Fibroblast of lung (primary cell): ENCODE results near the gene GSC2. TPM values are rescaled to one million over a fixed set of nuclear protein-coding genes. Genes with fewer than 3 reads are reported as not detected.

ENCODE experiments used
- DNase-seq, 2 donors: peaks; one replicate each; pipeline versions ENCODE4 v3.0.0 to v3.0.0-alpha.2; 2010; ENCODE audit warnings: low read depth in 2 of 2
- H2AFZ ChIP-seq: 2 replicates; pipeline ENCODE4 v1.5.1; 2012; ENCODE audit warnings: low read length, control low read depth, inconsistent platforms
- H3K27ac ChIP-seq: 2 replicates; pipeline ENCODE4 v1.5.1; 2011; ENCODE audit warnings: low read length, control low read depth; ENCODE audit not compliant: insufficient read depth
- H3K27me3 ChIP-seq: 2 replicates; pipeline ENCODE4 v1.5.1; 2011; ENCODE audit warnings: mild to moderate bottlenecking, low read length; ENCODE audit not compliant: control insufficient read depth, insufficient read depth
- H3K36me3 ChIP-seq: 2 replicates; pipeline ENCODE4 v1.5.1; 2011; ENCODE audit warnings: low read length; ENCODE audit not compliant: control insufficient read depth, insufficient read depth
- H3K4me1 ChIP-seq: 2 replicates; pipeline ENCODE4 v1.5.1; 2011; ENCODE audit warnings: low read length; ENCODE audit not compliant: control insufficient read depth, insufficient read depth; ENCODE audit errors: extremely low read depth
- H3K4me2 ChIP-seq: 2 replicates; pipeline ENCODE4 v1.5.1; 2011; ENCODE audit warnings: low read length, control low read depth; ENCODE audit not compliant: insufficient read depth; ENCODE audit errors: extremely low read depth
- H3K4me3 ChIP-seq, 4 experiments: fragments of 200-600 bp in 1 of 4; sonication (generic) in 1 of 4; replicated peaks in 1 of 4; 2 replicates each; pipeline ENCODE4 v1.5.1; 2011 to 2016; ENCODE audit warnings: low read length in 4 of 4, low read depth in 3 of 4, mild to moderate bottlenecking in 3 of 4, control low read depth in 2 of 4, inconsistent platforms in 1 of 4, mixed read lengths in 1 of 4; ENCODE audit not compliant: insufficient read depth in 1 of 4; ENCODE audit errors: control extremely low read depth in 1 of 4
- H3K79me2 ChIP-seq: 2 replicates; pipeline ENCODE4 v1.5.1; 2012; ENCODE audit warnings: mild to moderate bottlenecking, low read length, inconsistent platforms; ENCODE audit not compliant: control insufficient read depth, insufficient read depth
- H3K9ac ChIP-seq: 2 replicates; pipeline ENCODE4 v1.5.1; 2011; ENCODE audit warnings: mild to moderate bottlenecking, low read length, control low read depth; ENCODE audit not compliant: insufficient read depth
- H3K9me3 ChIP-seq: 2 replicates; pipeline ENCODE4 v1.5.1; 2012; ENCODE audit warnings: low read depth, low read length; ENCODE audit not compliant: control insufficient read depth, insufficient read depth
- H4K20me1 ChIP-seq: 2 replicates; pipeline ENCODE4 v1.5.1; 2011; ENCODE audit warnings: low read length; ENCODE audit not compliant: control insufficient read depth, insufficient read depth; ENCODE audit errors: extremely low read depth
- EZH2 ChIP-seq: IDR thresholded peaks from 2 replicates; pipeline ENCODE4 v1.5.1; 2012; ENCODE audit warnings: low read length, control low read depth, mild to moderate bottlenecking; ENCODE audit errors: missing control alignments
- polyA plus RNA-seq, 2 donors: library from polyadenylated mRNA; depleted of rRNA in 1 of 2; stranded (reverse) in 1 of 2; unstranded in 1 of 2; fragments of >200 nt; gene quantifications; 2 replicates each; pipeline ENCODE4 v1.2.1, GENCODE V29; 2011 to 2012; ENCODE audit warnings: missing spikeins in 1 of 2
- total RNA-seq: library from RNA; depleted of rRNA; stranded (reverse); fragments of >200 nt; gene quantifications from 2 replicates; pipeline ENCODE4 v1.2.1, GENCODE V29; 2014
- TF ChIP-seq, protein P1 (sequence below), 2 donors: IDR thresholded peaks in 1 of 2; conservative IDR thresholded peaks in 1 of 2; 1 replicate in 1 of 2; 2 replicates in 1 of 2; pipeline ENCODE4 v1.5.1; 2011 to 2012; ENCODE audit warnings: low read length in 2 of 2, control low read depth in 1 of 2, inconsistent platforms in 1 of 2, low read depth in 1 of 2, mild to moderate bottlenecking in 1 of 2

The GSC2 gene
- total and polyA plus RNA-seq, 2 donors (not counting 1 experiment from before 2014, with no cell fraction given), result not detected

DNA sequence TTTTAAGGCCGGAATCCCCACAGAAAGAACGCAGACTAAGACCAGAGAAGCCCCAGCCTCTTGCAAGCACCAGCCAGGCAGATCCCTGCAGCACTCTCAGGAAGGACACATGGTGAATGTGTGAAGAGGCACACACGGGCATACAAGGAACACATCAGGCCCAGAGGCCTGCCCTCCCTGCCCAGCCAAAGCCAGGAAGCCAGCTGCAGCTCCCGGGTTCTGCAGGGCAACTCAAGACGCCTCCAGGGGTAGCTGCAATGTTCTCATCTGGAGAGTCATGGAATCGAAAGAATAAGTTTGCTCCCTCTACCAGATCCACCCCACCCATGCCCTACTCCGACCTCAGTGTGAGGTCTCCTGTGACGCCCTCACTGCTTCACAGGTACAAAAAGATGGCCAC is 30.1 kb downstream of the GSC2 start:
- H4K20me1 ChIP-seq, result peaks cover 2% of the 10 kb centered on the region
- H3K4me1 ChIP-seq, result peaks cover 4% of the 10 kb centered on the region
- H3K36me3 ChIP-seq, result peaks cover 6% of the 10 kb centered on the region
- TF ChIP-seq, protein P1, sequence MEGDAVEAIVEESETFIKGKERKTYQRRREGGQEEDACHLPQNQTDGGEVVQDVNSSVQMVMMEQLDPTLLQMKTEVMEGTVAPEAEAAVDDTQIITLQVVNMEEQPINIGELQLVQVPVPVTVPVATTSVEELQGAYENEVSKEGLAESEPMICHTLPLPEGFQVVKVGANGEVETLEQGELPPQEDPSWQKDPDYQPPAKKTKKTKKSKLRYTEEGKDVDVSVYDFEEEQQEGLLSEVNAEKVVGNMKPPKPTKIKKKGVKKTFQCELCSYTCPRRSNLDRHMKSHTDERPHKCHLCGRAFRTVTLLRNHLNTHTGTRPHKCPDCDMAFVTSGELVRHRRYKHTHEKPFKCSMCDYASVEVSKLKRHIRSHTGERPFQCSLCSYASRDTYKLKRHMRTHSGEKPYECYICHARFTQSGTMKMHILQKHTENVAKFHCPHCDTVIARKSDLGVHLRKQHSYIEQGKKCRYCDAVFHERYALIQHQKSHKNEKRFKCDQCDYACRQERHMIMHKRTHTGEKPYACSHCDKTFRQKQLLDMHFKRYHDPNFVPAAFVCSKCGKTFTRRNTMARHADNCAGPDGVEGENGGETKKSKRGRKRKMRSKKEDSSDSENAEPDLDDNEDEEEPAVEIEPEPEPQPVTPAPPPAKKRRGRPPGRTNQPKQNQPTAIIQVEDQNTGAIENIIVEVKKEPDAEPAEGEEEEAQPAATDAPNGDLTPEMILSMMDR (conservative IDR thresholded peaks at IDR 0.05 in 1 of 2, IDR thresholded peaks at IDR 0.05 in 1 of 2; ENCODE audit: low read depth in 1 of 2, low read length in 2 of 2), result no peak
- TF ChIP-seq EZH2, result no peak
- peak overlapping the region in 1 of 4 experiments; percentile 14 for H3K4me3 ChIP-seq
- no peak overlapping the region for H2AFZ ChIP-seq
- no peak overlapping the region for H3K27ac ChIP-seq
- H3K79me2 ChIP-seq, result peaks cover 66% of the 10 kb centered on the region
- no peaks in the 10 kb centered on the region for H3K27me3 ChIP-seq
- H3K9ac ChIP-seq, result no peak overlapping the region
- no peak for DNase-seq
- no peak overlapping the region for H3K4me2 ChIP-seq
- no peaks in the 10 kb centered on the region for H3K9me3 ChIP-seq

DNA sequence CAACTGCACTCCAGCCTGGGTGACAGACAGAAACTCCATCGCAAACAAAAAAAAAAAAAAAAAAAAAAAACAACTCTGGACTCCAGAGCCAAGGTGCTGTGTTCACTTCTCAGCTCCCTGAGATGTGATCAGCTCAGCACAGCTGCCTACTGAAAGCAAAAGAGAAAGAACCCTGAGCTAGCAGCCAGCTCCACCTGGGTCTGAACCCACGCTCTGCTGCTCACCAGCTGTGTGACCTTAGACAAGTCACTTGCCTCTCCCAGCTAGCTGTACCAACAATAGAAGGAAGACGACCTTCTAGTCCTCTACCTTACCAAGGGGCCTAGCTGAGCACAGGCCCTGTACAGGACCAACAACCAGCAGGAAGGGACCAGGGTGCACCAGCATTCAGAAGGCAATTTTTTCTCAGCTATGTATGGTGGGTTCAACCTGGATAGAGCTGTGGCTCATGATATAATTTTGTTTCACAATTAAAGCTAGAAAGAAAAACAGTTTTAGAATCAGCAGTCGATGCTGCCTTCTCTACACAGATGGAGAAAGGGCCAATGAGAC is 31.7 kb downstream of the GSC2 start:
- TF ChIP-seq EZH2, result no peak
- TF ChIP-seq, protein P1 (conservative IDR thresholded peaks at IDR 0.05 in 1 of 2, IDR thresholded peaks at IDR 0.05 in 1 of 2; ENCODE audit: low read depth in 1 of 2, low read length in 2 of 2), result no peak
- H3K9ac ChIP-seq, result no peak overlapping the region
- H3K27ac ChIP-seq, result no peak overlapping the region
- H3K4me3 ChIP-seq, result no peak overlapping the region
- H3K4me1 ChIP-seq, result peaks cover 4% of the 10 kb centered on the region
- H3K36me3 ChIP-seq, result peaks cover 6% of the 10 kb centered on the region
- peaks cover 75% of the 10 kb centered on the region for H3K79me2 ChIP-seq
- H3K9me3 ChIP-seq, result no peaks in the 10 kb centered on the region
- H3K27me3 ChIP-seq, result no peaks in the 10 kb centered on the region
- peaks cover 2% of the 10 kb centered on the region for H4K20me1 ChIP-seq
- DNase-seq, result no peak
- no peak overlapping the region for H3K4me2 ChIP-seq
- no peak overlapping the region for H2AFZ ChIP-seq

DNA sequence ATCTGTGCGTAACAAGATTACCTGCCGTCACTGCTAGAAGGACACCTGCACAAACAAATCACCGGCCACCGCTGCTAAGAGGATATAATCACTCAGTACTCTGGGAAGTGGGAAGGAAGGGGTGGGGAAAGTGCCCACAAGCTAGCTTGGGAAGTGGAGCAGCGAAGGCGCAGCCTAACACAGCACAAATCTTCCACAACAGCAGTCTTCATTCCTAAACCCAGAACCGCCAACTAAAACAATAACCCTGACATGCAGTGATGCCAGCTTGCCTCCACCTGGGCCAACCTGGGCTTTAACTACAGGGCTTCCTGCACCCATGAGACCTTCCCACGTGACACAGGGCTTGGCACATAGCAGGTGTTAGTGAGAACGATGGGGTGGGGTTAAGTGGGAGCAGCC is 33.0 kb downstream of the GSC2 start:
- Histone ChIP-seq H2AFZ (no peak overlapping the region), H3K4me3 (no peak overlapping the region), H4K20me1 (peaks cover 2% of the 10 kb centered on the region), H3K9ac (no peak overlapping the region), H3K4me1 (peaks cover 4% of the 10 kb centered on the region), H3K4me2 (no peak overlapping the region), H3K27me3 (no peaks in the 10 kb centered on the region), H3K79me2 (peaks cover 79% of the 10 kb centered on the region), H3K27ac (no peak overlapping the region), H3K9me3 (no peaks in the 10 kb centered on the region), H3K36me3 (peaks cover 6% of the 10 kb centered on the region)
- DNase-seq, result no peak
- TF ChIP-seq EZH2, result no peak
- TF ChIP-seq, protein P1 (conservative IDR thresholded peaks at IDR 0.05 in 1 of 2, IDR thresholded peaks at IDR 0.05 in 1 of 2; ENCODE audit: low read depth in 1 of 2, low read length in 2 of 2), result no peak
